ENCODE measurements around the gene ZNF232. TPM values are rescaled to one million over a fixed set of nuclear protein-coding genes. Genes with fewer than 3 reads are reported as not detected.
"Not testable (repeated sequence)": the region's sequence is repeated elsewhere in the genome, so short reads cannot be mapped to it uniquely, and the experiment has no call there.

Gene ZNF232
- total RNA-seq, 5 donors from 2014 or later (not counting 1 experiment from before 2014, with no cell fraction given): 7.3 to 20.9 (median 14.2) TPM

DNA sequence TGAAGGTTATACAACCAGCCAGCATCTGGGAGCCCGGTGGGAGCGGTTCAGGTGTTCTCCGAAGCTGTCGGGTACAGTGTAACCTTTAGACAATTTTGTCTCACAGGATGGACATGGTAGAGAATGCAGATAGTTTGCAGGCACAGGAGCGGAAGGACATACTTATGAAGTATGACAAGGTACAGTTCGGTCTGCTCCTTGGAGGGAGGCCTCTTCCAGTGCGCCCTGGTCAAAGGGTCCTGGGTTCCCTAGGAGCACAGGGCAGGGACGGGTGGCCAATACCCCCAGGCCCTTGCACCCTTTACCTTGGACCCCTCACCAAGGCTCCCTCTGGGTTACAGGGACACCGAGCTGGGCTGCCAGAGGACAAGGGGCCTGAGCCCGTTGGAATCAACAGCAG, 18.6 kb upstream of the ZNF232 start:
- H3K9me3 ChIP-seq; H3K4me3 ChIP-seq (ENCODE audit: control insufficient read depth in 1 of 2, extremely low read depth in 1 of 2, low read length in 1 of 2); CTCF ChIA-PET; H3K4me3 Mint-ChIP-seq; ATAC-seq (replicated peaks in 1 of 4); H3K9me3 Mint-ChIP-seq; DNase-seq; H3K4me1 ChIP-seq (ENCODE audit: control insufficient read depth in 1 of 2, extremely low read depth in 1 of 2, insufficient read depth in 2 of 2, low read length in 2 of 2); H3K36me3 Mint-ChIP-seq; POLR2A ChIA-PET; H3K4me1 Mint-ChIP-seq; H3K27ac Mint-ChIP-seq; H3K27ac ChIP-seq (ENCODE audit: low read length); H3K36me3 ChIP-seq (ENCODE audit: control insufficient read depth in 2 of 2, extremely low read depth in 1 of 2, insufficient read depth in 1 of 2, low read length in 1 of 2): not testable (repeated sequence)
- WGBS (ENCODE audit: insufficient coverage): 96% methylated on average over 9 of the region's 10 CpGs
- H3K27me3 ChIP-seq (replicated peaks in 1 of 2; ENCODE audit: control insufficient read depth in 2 of 2, extremely low read depth in 1 of 2, insufficient read depth in 2 of 2, low read length in 1 of 2): peaks cover 0 to 22% of the 10 kb centered on the region in 2 experiments
- H3K27me3 Mint-ChIP-seq: peaks cover 7 to 19% of the 10 kb centered on the region in 2 donors

GRCh38 chr17:5129770-5130169, 18.1 kb upstream of the ZNF232 start:
- H3K36me3 ChIP-seq (ENCODE audit: control insufficient read depth in 2 of 2, extremely low read depth in 1 of 2, insufficient read depth in 1 of 2, low read length in 1 of 2); CTCF ChIA-PET; DNase-seq; H3K4me1 Mint-ChIP-seq; ATAC-seq (replicated peaks in 1 of 4); H3K9me3 ChIP-seq; H3K27ac ChIP-seq (ENCODE audit: low read length); H3K9me3 Mint-ChIP-seq; H3K4me3 Mint-ChIP-seq; H3K36me3 Mint-ChIP-seq; H3K4me3 ChIP-seq (ENCODE audit: control insufficient read depth in 1 of 2, extremely low read depth in 1 of 2, low read length in 1 of 2); POLR2A ChIA-PET; H3K4me1 ChIP-seq (ENCODE audit: control insufficient read depth in 1 of 2, extremely low read depth in 1 of 2, insufficient read depth in 2 of 2, low read length in 2 of 2); H3K27ac Mint-ChIP-seq: not testable (repeated sequence)
- peaks cover 7 to 21% of the 10 kb centered on the region in 2 donors for H3K27me3 Mint-ChIP-seq
- peaks cover 0 to 23% of the 10 kb centered on the region in 2 experiments for H3K27me3 ChIP-seq (replicated peaks in 1 of 2; ENCODE audit: control insufficient read depth in 2 of 2, extremely low read depth in 1 of 2, insufficient read depth in 2 of 2, low read length in 1 of 2)
- WGBS (ENCODE audit: insufficient coverage): 87% methylated on average over 6 of the region's 8 CpGs

GRCh38 chr17:5128905-5129535, 17.3 kb upstream of the ZNF232 start:
- no peaks in the 10 kb centered on the region for H3K9me3 Mint-ChIP-seq
- no peak overlapping the region for H3K4me3 Mint-ChIP-seq
- Histone ChIP-seq H3K27me3 (replicated peaks in 1 of 2; ENCODE audit: control insufficient read depth in 2 of 2, extremely low read depth in 1 of 2, insufficient read depth in 2 of 2, low read length in 1 of 2) (peaks cover 0 to 29% of the 10 kb centered on the region in 2 experiments), H3K9me3 (no peaks in the 10 kb centered on the region), H3K27ac (ENCODE audit: low read length) (no peak overlapping the region), H3K36me3 (ENCODE audit: control insufficient read depth in 2 of 2, extremely low read depth in 1 of 2, insufficient read depth in 1 of 2, low read length in 1 of 2) (no peaks in the 10 kb centered on the region), H3K4me1 (ENCODE audit: control insufficient read depth in 1 of 2, extremely low read depth in 1 of 2, insufficient read depth in 2 of 2, low read length in 2 of 2) (no peaks in the 10 kb centered on the region), H3K4me3 (ENCODE audit: control insufficient read depth in 1 of 2, extremely low read depth in 1 of 2, low read length in 1 of 2) (no peak overlapping the region)
- ChIA-PET POLR2A (no interaction called here), CTCF (no interaction called here)
- ATAC-seq (replicated peaks in 1 of 4): no peak
- DNase-seq: no peak
- WGBS (ENCODE audit: insufficient coverage): 83% methylated on average over 9 of the region's 11 CpGs
- no peaks in the 10 kb centered on the region for H3K36me3 Mint-ChIP-seq
- H3K27ac Mint-ChIP-seq: no peak overlapping the region
- H3K27me3 Mint-ChIP-seq: peaks cover 13 to 27% of the 10 kb centered on the region in 2 donors
- no peaks in the 10 kb centered on the region for H3K4me1 Mint-ChIP-seq

- H3K36me3 Mint-ChIP-seq; ATAC-seq (replicated peaks in 1 of 4); POLR2A ChIA-PET; H3K27ac Mint-ChIP-seq; CTCF ChIA-PET; H3K4me3 ChIP-seq (ENCODE audit: control insufficient read depth in 1 of 2, extremely low read depth in 1 of 2, low read length in 1 of 2); H3K4me3 Mint-ChIP-seq; H3K9me3 ChIP-seq; H3K4me1 ChIP-seq (ENCODE audit: control insufficient read depth in 1 of 2, extremely low read depth in 1 of 2, insufficient read depth in 2 of 2, low read length in 2 of 2); H3K36me3 ChIP-seq (ENCODE audit: control insufficient read depth in 2 of 2, extremely low read depth in 1 of 2, insufficient read depth in 1 of 2, low read length in 1 of 2); H3K27ac ChIP-seq (ENCODE audit: low read length); H3K4me1 Mint-ChIP-seq; H3K9me3 Mint-ChIP-seq: not testable (repeated sequence)
- H3K27me3 ChIP-seq (replicated peaks in 1 of 2; ENCODE audit: control insufficient read depth in 2 of 2, extremely low read depth in 1 of 2, insufficient read depth in 2 of 2, low read length in 1 of 2): peaks cover 0 to 36% of the 10 kb centered on the region in 2 experiments
- DNase-seq: peak in 1 of 35 experiments; percentile 1
- peaks cover 17 to 33% of the 10 kb centered on the region in 2 donors for H3K27me3 Mint-ChIP-seq
- WGBS (ENCODE audit: insufficient coverage): 74% methylated on average over 5 of the region's 8 CpGs
Measured at GRCh38 chr17:5128387-5128786, 16.7 kb upstream of the ZNF232 start.

DNA sequence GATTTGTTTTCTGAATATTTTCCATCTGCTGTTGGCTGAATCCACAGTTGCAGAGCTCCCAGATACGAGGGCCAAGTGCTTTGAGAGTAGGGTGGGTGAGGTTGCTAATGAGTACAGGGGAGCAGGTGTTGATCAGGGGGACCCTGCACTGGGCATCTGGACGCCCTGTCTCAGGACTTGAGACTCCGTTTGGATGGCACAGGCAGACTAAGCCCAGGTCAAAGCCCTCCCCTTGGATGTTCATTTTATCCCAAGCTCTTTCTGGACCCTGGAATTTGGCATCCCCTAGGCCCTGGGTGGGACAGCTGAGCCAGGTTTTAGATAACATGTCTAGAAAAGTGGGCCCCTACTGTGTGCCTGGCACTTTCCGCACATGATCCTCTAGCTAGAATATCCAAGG, 16.2 kb upstream of the ZNF232 start:
- CTCF ChIA-PET: no interaction called here
- Mint-ChIP-seq H3K27ac (no peak overlapping the region), H3K4me1 (no peaks in the 10 kb centered on the region), H3K36me3 (no peaks in the 10 kb centered on the region), H3K9me3 (no peaks in the 10 kb centered on the region), H3K27me3 (peaks cover 17 to 33% of the 10 kb centered on the region in 2 donors), H3K4me3 (no peak overlapping the region)
- Histone ChIP-seq H3K9me3 (no peaks in the 10 kb centered on the region), H3K36me3 (ENCODE audit: control insufficient read depth in 2 of 2, extremely low read depth in 1 of 2, insufficient read depth in 1 of 2, low read length in 1 of 2) (no peaks in the 10 kb centered on the region), H3K27me3 (replicated peaks in 1 of 2; ENCODE audit: control insufficient read depth in 2 of 2, extremely low read depth in 1 of 2, insufficient read depth in 2 of 2, low read length in 1 of 2) (peaks cover 0 to 37% of the 10 kb centered on the region in 2 experiments), H3K4me3 (ENCODE audit: control insufficient read depth in 1 of 2, extremely low read depth in 1 of 2, low read length in 1 of 2) (no peak overlapping the region), H3K27ac (ENCODE audit: low read length) (no peak overlapping the region), H3K4me1 (ENCODE audit: control insufficient read depth in 1 of 2, extremely low read depth in 1 of 2, insufficient read depth in 2 of 2, low read length in 2 of 2) (peaks cover 0 to under 1% of the 10 kb centered on the region in 2 experiments)
- no peak for ATAC-seq (replicated peaks in 1 of 4)
- WGBS (ENCODE audit: insufficient coverage): 72% methylated on average over 3 of the region's 4 CpGs
- peak in 1 of 35 experiments; percentile 2 for DNase-seq
- POLR2A ChIA-PET: no interaction called here

- H3K4me3 Mint-ChIP-seq: no peak overlapping the region
- H3K27me3 Mint-ChIP-seq: peaks cover 20 to 39% of the 10 kb centered on the region in 2 donors
- H3K9me3 Mint-ChIP-seq: no peaks in the 10 kb centered on the region
- Histone ChIP-seq H3K9me3 (no peaks in the 10 kb centered on the region), H3K4me3 (ENCODE audit: control insufficient read depth in 1 of 2, extremely low read depth in 1 of 2, low read length in 1 of 2) (no peak overlapping the region), H3K27me3 (replicated peaks in 1 of 2; ENCODE audit: control insufficient read depth in 2 of 2, extremely low read depth in 1 of 2, insufficient read depth in 2 of 2, low read length in 1 of 2) (peaks cover 0 to 39% of the 10 kb centered on the region in 2 experiments), H3K27ac (ENCODE audit: low read length) (no peak overlapping the region), H3K36me3 (ENCODE audit: control insufficient read depth in 2 of 2, extremely low read depth in 1 of 2, insufficient read depth in 1 of 2, low read length in 1 of 2) (no peaks in the 10 kb centered on the region), H3K4me1 (ENCODE audit: control insufficient read depth in 1 of 2, extremely low read depth in 1 of 2, insufficient read depth in 2 of 2, low read length in 2 of 2) (peaks cover 0 to 6% of the 10 kb centered on the region in 2 experiments)
- H3K4me1 Mint-ChIP-seq: peaks cover 0 to 4% (median 2%) of the 10 kb centered on the region in 3 donors
- DNase-seq (no peak), ATAC-seq (replicated peaks in 1 of 4) (no peak)
- H3K27ac Mint-ChIP-seq: no peak overlapping the region
- no peaks in the 10 kb centered on the region for H3K36me3 Mint-ChIP-seq
- POLR2A ChIA-PET: no interaction called here
- WGBS (ENCODE audit: insufficient coverage): 77% methylated on average over 5 of the region's 17 CpGs
- CTCF ChIA-PET: no interaction called here
Measured at GRCh38 chr17:5126719-5127488, 15.2 kb upstream of the ZNF232 start.

All from T-cell (primary cell).